Dendritic cell treated with granulocyte-macrophage colony-stimulating factor and Interleukin-4, amounts not matched to agents 40 ng/mL and 50 ng/mL, for 4 days (primary cell): Measurements from ENCODE around the gene FUCA1.
"Not testable (repeated sequence)": the region's sequence is repeated elsewhere in the genome, so short reads cannot be mapped to it uniquely, and the experiment has no call there.

ENCODE experiments used
- H3K27ac Mint-ChIP-seq: one replicate; pipeline ENCODE4 v1.8.0; 2022; ENCODE audit warnings: mild to moderate bottlenecking, mixed read lengths
- H3K27me3 Mint-ChIP-seq: one replicate; pipeline ENCODE4 v1.8.0; 2022; ENCODE audit warnings: mild to moderate bottlenecking, mixed read lengths
- H3K36me3 Mint-ChIP-seq: one replicate; pipeline ENCODE4 v1.8.0; 2022; ENCODE audit warnings: low read depth, mixed read lengths
- H3K4me1 Mint-ChIP-seq: one replicate; pipeline ENCODE4 v1.8.0; 2022; ENCODE audit warnings: low read depth, mixed read lengths
- H3K4me3 Mint-ChIP-seq: one replicate; pipeline ENCODE4 v1.8.0; 2022; ENCODE audit warnings: mild to moderate bottlenecking, moderate library complexity, mixed read lengths
- H3K9me3 Mint-ChIP-seq: one replicate; pipeline ENCODE4 v1.8.0; 2022; ENCODE audit warnings: mixed read lengths
- intact Hi-C: fragments of 100-400 bp; cut with micrococcal nuclease; formaldehyde crosslinking; loops from one replicate; pipeline ENCODE4 v1.15.0; 2022

FUCA1 gene

GRCh38 chr1:23904748-23905357, 36.8 kb upstream of the FUCA1 start:
- no peak overlapping the region for H3K27ac Mint-ChIP-seq
- H3K4me3 Mint-ChIP-seq: no peak overlapping the region
- no peaks in the 10 kb centered on the region for H3K9me3 Mint-ChIP-seq
- intact Hi-C loops: no loop called here
- peaks cover 36% of the 10 kb centered on the region for H3K4me1 Mint-ChIP-seq
- peaks cover 51% of the 10 kb centered on the region for H3K27me3 Mint-ChIP-seq
- no peaks in the 10 kb centered on the region for H3K36me3 Mint-ChIP-seq

GRCh38 chr1:23903754-23904153, 35.7 kb upstream of the FUCA1 start:
- Mint-ChIP-seq H3K9me3 (no peaks in the 10 kb centered on the region), H3K36me3 (no peaks in the 10 kb centered on the region), H3K4me1 (peaks cover 32% of the 10 kb centered on the region), H3K4me3 (no peak overlapping the region), H3K27ac (no peak overlapping the region), H3K27me3 (peaks cover 51% of the 10 kb centered on the region)
- intact Hi-C loops: no loop called here

- Mint-ChIP-seq H3K9me3 (no peaks in the 10 kb centered on the region), H3K4me3 (peak overlapping the region; percentile 46), H3K27ac (no peak overlapping the region), H3K36me3 (no peaks in the 10 kb centered on the region), H3K4me1 (peaks cover 29% of the 10 kb centered on the region), H3K27me3 (peaks cover 51% of the 10 kb centered on the region)
- intact Hi-C loops: no loop called here
Observed at GRCh38 chr1:23902321-23903278, 34.5 kb upstream of the FUCA1 start.

GRCh38 chr1:23900017-23900416, 31.9 kb upstream of the FUCA1 start:
- H3K9me3 Mint-ChIP-seq, intact Hi-C loops, H3K4me3 Mint-ChIP-seq, H3K36me3 Mint-ChIP-seq: not testable (repeated sequence)
- peaks cover 48% of the 10 kb centered on the region for H3K27me3 Mint-ChIP-seq
- H3K27ac Mint-ChIP-seq: peak overlapping the region; percentile 53
- peaks cover 44% of the 10 kb centered on the region for H3K4me1 Mint-ChIP-seq

- H3K27ac Mint-ChIP-seq: peak overlapping the region; percentile 53
- peaks cover 39% of the 10 kb centered on the region for H3K27me3 Mint-ChIP-seq
- H3K4me1 Mint-ChIP-seq: peaks cover 53% of the 10 kb centered on the region
- no peaks in the 10 kb centered on the region for H3K36me3 Mint-ChIP-seq
- intact Hi-C loops: no loop called here
- no peak overlapping the region for H3K4me3 Mint-ChIP-seq
- no peaks in the 10 kb centered on the region for H3K9me3 Mint-ChIP-seq
Observed at GRCh38 chr1:23899070-23899469, 31.0 kb upstream of the FUCA1 start.

- H3K9me3 Mint-ChIP-seq: no peaks in the 10 kb centered on the region
- H3K4me1 Mint-ChIP-seq: peaks cover 72% of the 10 kb centered on the region
- H3K36me3 Mint-ChIP-seq: no peaks in the 10 kb centered on the region
- peak overlapping the region; percentile 93 for H3K27ac Mint-ChIP-seq
- H3K27me3 Mint-ChIP-seq: peaks cover 22% of the 10 kb centered on the region
- H3K4me3 Mint-ChIP-seq: no peak overlapping the region
- intact Hi-C loops: no loop called here
Observed at GRCh38 chr1:23897083-23897482, 29.0 kb upstream of the FUCA1 start.

- H3K9me3 Mint-ChIP-seq: no peaks in the 10 kb centered on the region
- H3K4me3 Mint-ChIP-seq: no peak overlapping the region
- peaks cover 18% of the 10 kb centered on the region for H3K27me3 Mint-ChIP-seq
- no peaks in the 10 kb centered on the region for H3K36me3 Mint-ChIP-seq
- peak overlapping the region; percentile 93 for H3K27ac Mint-ChIP-seq
- peaks cover 77% of the 10 kb centered on the region for H3K4me1 Mint-ChIP-seq
- intact Hi-C loops: no loop called here
Observed at GRCh38 chr1:23896491-23896890, 28.4 kb upstream of the FUCA1 start.

- Mint-ChIP-seq H3K27ac (peak overlapping the region; percentile 93), H3K27me3 (peaks cover 13% of the 10 kb centered on the region), H3K4me1 (peaks cover 77% of the 10 kb centered on the region), H3K9me3 (no peaks in the 10 kb centered on the region), H3K36me3 (no peaks in the 10 kb centered on the region), H3K4me3 (no peak overlapping the region)
- intact Hi-C loops: no loop called here
Observed at GRCh38 chr1:23895993-23896392, 27.9 kb upstream of the FUCA1 start.

GRCh38 chr1:23895082-23895481, 27.0 kb upstream of the FUCA1 start:
- Mint-ChIP-seq H3K27ac (peak overlapping the region; percentile 93), H3K9me3 (no peaks in the 10 kb centered on the region), H3K4me1 (peaks cover 69% of the 10 kb centered on the region), H3K4me3 (no peak overlapping the region), H3K36me3 (no peaks in the 10 kb centered on the region), H3K27me3 (peaks cover 4% of the 10 kb centered on the region)
- intact Hi-C loops: no loop called here

GRCh38 chr1:23889074-23889473, 21.0 kb upstream of the FUCA1 start:
- Mint-ChIP-seq H3K9me3 (no peaks in the 10 kb centered on the region), H3K27ac (no peak overlapping the region), H3K36me3 (no peaks in the 10 kb centered on the region), H3K4me3 (no peak overlapping the region), H3K4me1 (peaks cover 40% of the 10 kb centered on the region), H3K27me3 (peaks cover 2% of the 10 kb centered on the region)
- intact Hi-C loops: no loop called here

GRCh38 chr1:23885222-23885621, 17.1 kb upstream of the FUCA1 start:
- intact Hi-C loops: no loop called here
- peaks cover 30% of the 10 kb centered on the region for H3K4me1 Mint-ChIP-seq

GRCh38 chr1:23882746-23883145, 14.7 kb upstream of the FUCA1 start:
- H3K4me1 Mint-ChIP-seq: peaks cover 21% of the 10 kb centered on the region
- intact Hi-C loops: no loop called here

More at GRCh38 chr1:23885222-23885621, 17.1 kb upstream of the FUCA1 start:
- H3K4me3 Mint-ChIP-seq: no peak overlapping the region
- H3K9me3 Mint-ChIP-seq: peaks cover 1% of the 10 kb centered on the region
- no peaks in the 10 kb centered on the region for H3K27me3 Mint-ChIP-seq
- no peaks in the 10 kb centered on the region for H3K36me3 Mint-ChIP-seq
- no peak overlapping the region for H3K27ac Mint-ChIP-seq

GRCh38 chr1:23879809-23880208, 11.7 kb upstream of the FUCA1 start:
- H3K27me3 Mint-ChIP-seq: no peaks in the 10 kb centered on the region

More at GRCh38 chr1:23882746-23883145, 14.7 kb upstream of the FUCA1 start:
- no peak overlapping the region for H3K4me3 Mint-ChIP-seq
- peaks cover 9% of the 10 kb centered on the region for H3K36me3 Mint-ChIP-seq
- no peaks in the 10 kb centered on the region for H3K27me3 Mint-ChIP-seq
- H3K9me3 Mint-ChIP-seq: peaks cover 26% of the 10 kb centered on the region
- peak overlapping the region; percentile 68 for H3K27ac Mint-ChIP-seq

GRCh38 chr1:23878668-23879067, 10.6 kb upstream of the FUCA1 start:
- peaks cover 11% of the 10 kb centered on the region for H3K4me1 Mint-ChIP-seq
- peaks cover 30% of the 10 kb centered on the region for H3K9me3 Mint-ChIP-seq
- intact Hi-C loops: no loop called here
- no peaks in the 10 kb centered on the region for H3K27me3 Mint-ChIP-seq
- no peak overlapping the region for H3K27ac Mint-ChIP-seq
- H3K4me3 Mint-ChIP-seq: no peak overlapping the region
- H3K36me3 Mint-ChIP-seq: peaks cover 11% of the 10 kb centered on the region

More at GRCh38 chr1:23879809-23880208, 11.7 kb upstream of the FUCA1 start:
- Mint-ChIP-seq H3K9me3 (peaks cover 30% of the 10 kb centered on the region), H3K36me3 (peaks cover 11% of the 10 kb centered on the region), H3K4me1 (peaks cover 14% of the 10 kb centered on the region), H3K4me3 (no peak overlapping the region), H3K27ac (no peak overlapping the region)
- intact Hi-C loops: no loop called here
